ENCODE measurements around the gene SNRNP48. TPM values are rescaled to one million over a fixed set of nuclear protein-coding genes. Genes with fewer than 3 reads are reported as not detected.

The SNRNP48 gene
- total RNA-seq, 1 experiment from 2014 or later: 17.0 TPM

DNA sequence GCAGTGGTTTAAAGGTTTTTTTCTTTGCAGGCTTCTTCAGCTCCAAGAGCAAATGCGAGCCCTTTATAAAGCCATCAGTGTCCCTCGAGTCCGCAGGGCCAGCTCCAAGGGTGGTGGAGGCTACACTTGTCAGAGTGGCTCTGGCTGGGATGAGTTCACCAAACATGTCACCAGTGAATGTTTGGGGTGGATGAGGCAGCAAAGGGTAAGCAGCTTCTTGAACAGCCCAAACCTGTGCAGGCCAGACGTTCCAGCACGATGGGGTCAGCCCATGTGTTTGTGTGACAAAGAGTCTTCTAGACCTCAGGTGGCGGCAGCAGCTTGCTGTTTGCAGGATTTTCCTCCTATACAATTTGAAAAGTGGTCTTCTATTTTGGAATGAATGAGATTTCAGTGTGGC is 30.8 kb upstream of the SNRNP48 start:
- no peak for DNase-seq (ENCODE audit: low spot score)

DNA sequence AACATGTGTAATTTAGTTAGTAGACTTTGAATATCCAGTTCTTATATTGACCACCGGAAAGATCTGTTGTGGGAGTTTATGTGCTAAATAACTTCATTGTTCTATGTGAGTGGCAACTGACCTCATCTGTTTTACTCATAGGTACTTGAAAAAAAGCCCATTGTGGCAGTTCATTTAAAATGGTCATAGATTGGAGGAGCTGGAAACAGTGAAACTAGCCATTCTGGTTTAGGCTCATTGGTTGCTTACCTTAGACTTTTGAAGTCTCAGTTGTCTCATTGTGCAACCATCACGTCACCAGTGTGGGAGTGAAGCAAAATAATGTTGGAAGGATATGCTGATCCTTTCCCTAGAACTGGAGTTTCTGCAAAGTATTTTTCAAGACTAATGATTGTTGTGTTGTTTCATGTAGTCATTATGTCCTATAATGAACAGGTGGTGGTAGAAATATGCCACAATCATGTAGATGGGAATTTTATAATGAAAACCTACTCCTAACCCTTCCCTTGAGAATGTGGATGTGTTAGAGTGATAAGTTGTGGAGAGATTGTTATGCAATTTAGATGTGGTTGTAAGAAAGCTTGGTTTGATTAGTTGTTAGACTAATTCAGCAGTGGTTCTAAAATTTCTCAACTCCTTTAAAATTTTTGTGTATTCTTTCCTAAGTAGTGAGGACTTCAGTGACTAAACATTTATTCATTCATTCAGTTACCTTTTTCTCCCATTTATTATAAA is 30.2 kb upstream of the SNRNP48 start:
- no peak for DNase-seq (ENCODE audit: low spot score)

DNA sequence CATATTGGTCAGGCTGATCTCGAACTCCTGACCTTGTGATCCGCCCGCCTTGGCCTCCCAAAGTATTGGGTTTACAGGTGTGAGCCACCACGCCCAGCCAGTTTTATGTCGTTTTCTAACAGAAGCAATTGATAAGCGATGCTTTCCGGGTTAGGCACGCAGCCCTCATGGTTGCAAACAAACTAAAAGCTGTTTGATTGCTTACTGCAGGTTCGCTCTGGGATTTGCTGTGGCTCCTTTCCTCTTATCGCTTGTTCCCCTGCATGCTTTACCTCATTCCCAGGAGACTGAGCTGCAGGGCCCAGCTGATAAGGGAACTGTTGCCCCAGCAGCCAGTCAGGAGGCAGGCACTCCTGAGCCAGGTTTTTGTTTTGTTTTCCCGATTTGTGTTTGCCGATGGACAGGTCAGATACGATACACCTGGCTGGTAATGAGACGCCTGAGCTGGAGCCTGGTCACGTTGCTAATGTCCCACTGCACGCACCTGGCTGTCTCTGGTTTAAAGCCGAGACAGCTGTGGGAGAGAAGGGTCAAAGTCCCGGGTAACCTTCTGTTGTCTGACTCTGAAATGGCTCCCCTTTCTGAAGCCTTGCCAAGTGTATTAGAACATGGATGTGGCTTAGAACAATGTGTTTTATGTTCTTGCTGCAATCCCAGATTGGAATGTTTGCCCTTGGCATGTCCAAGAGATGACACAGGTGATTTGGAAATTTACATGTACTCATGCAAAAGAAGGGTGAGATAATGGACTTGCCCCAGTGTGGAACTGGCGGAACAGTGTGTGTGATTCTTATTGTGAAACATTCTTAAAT is 28.6 kb upstream of the SNRNP48 start:
- DNase-seq (ENCODE audit: low spot score): no peak

DNA sequence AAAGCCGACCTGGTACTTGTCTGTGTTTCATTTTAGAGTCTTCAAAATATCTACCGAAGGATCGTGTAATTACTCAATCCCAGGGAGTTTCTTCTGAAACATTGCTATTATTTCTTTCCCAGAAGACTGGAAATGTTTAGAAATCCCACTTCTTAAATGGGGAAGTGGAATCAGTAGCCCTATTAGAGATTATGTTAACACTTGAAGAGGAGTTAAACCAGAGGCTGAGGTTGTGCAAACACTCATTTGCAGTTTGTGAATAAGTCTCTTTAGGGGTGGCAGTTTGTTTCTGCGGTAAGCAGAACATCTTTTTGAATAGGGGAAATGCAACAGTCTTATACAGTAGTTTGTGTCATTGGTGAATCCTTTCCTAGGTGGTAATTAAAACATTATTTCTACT is 27.2 kb upstream of the SNRNP48 start:
- DNase-seq (ENCODE audit: low spot score): no peak

DNA sequence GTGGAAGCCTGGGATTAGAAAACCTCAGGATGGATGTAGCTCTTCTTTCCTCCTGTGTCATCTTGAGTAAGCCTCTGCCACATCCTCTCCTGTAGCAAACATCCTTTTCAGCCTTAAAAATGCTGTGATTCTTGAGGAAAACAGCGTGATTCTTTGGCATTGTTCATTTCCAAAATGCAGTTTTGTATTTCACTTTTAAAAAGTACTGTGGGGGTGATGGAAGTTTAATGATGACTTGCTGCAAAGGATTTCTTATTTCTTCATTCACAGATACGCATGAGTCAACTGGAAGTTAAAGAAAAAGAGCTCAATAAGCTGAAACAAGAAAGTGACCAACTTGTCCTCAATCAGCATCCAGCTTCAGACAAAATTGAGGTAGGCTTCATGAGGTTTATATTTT is 23.9 kb upstream of the SNRNP48 start:
- DNase-seq (ENCODE audit: low spot score): no peak

DNA sequence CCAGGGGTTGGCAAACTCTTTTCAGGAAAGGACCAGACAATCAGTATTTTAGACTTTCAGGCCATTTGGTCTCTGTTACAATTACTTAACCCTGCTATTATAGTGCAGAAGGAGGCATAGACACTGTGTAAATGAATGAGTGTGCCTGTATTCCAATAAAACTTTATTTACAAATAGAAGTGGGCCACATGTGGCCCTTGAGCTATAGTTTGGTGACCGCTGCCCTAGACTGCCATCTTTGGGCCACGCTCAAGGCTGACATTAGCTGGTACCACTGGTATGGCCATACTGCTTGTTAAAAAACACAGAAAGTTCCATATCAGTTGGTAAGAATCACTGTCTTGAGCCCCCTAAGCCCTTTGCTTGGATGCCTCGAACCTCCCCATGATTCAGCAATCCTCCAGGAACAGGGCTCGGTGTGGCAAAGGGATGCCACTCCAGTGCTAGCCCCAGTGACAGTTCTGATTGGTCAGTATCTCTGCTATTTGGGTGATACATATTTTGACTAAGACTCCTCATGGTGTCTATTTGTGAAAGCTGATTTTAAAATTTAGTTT is 23.3 kb upstream of the SNRNP48 start:
- DNase-seq (ENCODE audit: low spot score): no peak

DNA sequence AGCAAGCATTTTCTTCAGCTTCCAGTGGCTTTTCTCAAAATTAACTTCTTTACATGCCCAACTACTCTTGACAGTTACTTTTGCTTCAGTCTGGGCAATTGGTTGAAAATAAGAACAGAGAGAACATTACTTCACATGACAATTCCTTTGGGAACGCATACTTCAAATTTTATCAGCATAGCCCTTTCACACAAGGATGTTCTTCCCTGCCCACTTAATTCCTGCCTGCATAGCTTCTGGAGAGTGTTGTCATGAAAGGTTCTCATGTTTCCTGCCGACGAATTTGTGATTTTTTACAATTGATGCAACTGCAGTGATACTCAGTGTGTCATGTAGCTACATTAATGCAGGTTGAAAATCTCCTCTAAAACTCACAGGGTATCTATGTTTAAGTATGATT is 22.0 kb upstream of the SNRNP48 start:
- DNase-seq (ENCODE audit: low spot score): no peak

DNA sequence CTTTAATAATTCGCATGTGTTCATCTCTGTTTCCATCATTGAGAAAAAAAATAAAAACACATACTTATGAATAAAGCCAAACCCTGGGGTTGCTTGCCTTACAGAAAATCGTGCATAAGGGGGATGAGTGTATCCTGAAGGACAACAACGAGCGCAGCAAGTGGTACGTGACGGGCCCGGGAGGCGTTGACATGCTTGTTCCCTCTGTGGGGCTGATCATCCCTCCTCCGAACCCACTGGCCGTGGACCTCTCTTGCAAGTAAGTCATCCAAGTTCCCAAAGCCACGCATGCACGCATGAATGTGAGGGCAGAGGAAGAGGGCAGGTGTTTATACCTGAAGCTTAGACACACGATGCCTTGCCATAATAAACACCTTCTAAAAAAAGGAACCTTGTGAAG is 20.9 kb upstream of the SNRNP48 start:
- DNase-seq (ENCODE audit: low spot score): no peak

DNA sequence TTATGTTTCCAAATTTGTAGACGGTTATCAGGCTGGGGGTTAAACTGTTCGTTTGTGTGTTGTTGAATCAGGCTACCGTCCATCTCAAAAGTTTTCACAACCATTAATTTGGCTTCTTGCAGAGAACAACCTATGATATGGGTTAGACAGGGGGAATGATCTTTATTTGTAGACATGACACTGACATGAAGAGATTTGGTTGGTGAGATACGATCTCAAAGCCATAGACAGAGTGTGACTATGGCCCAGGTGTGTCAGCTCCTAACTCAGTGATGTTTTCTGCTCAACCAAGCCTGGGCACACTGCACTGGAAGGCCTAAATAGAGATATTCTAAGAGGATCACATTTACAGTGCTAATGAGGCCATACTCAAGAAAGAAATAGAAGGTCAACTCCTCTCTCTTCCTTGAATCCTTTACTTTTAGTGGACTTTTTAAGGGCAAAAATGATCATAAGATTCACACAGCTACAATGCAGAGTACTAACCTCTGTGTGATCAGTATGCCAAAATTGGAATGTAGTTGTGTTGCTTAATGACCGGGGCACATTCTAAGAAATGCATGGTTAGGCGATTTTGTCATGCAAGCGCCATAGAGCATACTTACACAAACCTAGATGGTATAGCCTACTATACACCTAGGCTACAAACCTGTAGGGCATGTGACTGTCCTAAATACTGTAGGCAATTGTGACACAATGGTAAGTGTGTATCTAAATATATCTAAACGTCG is 17.6 kb upstream of the SNRNP48 start:
- DNase-seq (ENCODE audit: low spot score): no peak

DNA sequence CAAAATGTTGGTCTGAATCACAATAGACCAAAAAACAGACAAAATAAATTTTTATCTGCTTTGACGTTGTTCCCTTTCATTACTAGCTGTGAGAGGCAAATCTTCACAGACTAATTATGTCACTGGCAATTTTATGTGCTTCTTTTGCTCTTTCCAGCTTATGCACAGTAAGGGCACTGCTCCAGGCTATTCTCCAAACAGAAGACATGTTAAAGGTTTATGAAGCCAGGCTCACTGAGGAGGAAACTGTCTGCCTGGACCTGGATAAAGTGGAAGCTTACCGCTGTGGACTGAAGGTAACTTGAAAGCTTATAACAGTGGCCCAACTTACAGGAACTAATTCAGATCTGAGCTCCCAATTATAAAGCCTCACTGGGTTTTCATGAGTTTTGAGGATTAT is 15.5 kb upstream of the SNRNP48 start:
- no peak for DNase-seq (ENCODE audit: low spot score)

DNA sequence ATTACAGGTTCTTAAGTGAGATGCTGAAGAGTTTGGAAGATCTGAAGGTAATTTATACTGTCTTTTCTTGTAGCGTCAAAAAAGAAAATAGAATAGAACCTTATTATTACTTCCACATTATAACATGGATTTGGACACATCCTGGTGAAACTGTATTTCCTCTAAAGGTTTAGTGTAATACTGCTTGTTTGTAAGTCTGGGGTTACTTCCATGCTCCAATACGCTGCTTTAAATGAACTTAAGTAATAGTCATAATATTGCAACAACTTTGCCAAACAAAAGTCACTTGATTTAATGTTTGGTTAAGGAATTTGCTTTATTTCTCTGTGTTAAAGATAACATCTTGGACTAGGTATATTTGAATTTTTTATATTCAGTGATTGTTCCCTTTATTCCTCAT is 11.5 kb upstream of the SNRNP48 start:
- DNase-seq (ENCODE audit: low spot score): no peak

DNA sequence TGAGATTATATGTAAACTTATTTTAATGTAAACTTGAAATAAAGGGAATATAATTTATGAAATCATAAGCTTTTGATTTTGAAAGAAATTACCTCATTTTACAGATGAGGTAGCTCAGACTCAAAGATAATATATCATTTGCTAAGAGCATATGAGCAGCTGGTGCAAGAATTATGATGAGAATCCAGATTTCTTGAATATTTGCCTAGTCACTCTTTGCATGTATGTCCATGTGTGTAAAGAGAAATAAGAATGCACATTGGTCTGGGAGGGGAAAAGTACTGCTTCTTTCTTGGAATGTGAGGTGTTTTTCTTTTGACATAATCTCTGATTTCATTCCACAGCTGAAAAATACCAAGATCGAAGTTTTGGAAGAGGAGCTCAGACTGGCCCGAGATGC is 11.1 kb upstream of the SNRNP48 start:
- no peak for DNase-seq (ENCODE audit: low spot score)

DNA sequence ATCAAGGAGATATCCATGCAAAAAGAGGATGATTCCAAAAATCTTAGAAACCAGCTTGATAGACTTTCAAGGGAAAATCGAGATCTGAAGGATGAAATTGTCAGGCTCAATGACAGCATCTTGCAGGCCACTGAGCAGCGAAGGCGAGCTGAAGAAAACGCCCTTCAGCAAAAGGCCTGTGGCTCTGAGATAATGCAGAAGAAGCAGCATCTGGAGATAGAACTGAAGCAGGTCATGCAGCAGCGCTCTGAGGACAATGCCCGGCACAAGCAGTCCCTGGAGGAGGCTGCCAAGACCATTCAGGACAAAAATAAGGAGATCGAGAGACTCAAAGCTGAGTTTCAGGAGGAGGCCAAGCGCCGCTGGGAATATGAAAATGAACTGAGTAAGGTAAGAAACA is 10.1 kb upstream of the SNRNP48 start:
- DNase-seq (ENCODE audit: low spot score): no peak

DNA sequence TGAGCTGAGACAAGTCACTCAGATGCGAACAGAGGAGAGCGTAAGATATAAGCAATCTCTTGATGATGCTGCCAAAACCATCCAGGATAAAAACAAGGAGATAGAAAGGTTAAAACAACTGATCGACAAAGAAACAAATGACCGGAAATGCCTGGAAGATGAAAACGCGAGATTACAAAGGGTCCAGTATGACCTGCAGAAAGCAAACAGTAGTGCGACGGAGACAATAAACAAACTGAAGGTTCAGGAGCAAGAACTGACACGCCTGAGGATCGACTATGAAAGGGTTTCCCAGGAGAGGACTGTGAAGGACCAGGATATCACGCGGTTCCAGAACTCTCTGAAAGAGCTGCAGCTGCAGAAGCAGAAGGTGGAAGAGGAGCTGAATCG is 9.5 kb upstream of the SNRNP48 start:
- no peak for DNase-seq (ENCODE audit: low spot score)

DNA sequence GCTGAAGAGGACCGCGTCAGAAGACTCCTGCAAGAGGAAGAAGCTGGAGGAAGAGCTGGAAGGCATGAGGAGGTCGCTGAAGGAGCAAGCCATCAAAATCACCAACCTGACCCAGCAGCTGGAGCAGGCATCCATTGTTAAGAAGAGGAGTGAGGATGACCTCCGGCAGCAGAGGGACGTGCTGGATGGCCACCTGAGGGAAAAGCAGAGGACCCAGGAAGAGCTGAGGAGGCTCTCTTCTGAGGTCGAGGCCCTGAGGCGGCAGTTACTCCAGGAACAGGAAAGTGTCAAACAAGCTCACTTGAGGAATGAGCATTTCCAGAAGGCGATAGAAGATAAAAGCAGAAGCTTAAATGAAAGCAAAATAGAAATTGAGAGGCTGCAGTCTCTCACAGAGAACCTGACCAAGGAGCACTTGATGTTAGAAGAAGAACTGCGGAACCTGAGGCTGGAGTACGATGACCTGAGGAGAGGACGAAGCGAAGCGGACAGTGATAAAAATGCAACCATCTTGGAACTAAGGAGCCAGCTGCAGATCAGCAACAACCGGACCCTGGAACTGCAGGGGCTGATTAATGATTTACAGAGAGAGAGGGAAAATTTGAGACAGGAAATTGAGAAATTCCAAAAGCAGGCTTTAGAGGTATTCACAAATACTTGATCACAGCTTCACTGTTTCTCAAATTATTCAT is 8.9 kb upstream of the SNRNP48 start:
- no peak for DNase-seq (ENCODE audit: low spot score)

DNA sequence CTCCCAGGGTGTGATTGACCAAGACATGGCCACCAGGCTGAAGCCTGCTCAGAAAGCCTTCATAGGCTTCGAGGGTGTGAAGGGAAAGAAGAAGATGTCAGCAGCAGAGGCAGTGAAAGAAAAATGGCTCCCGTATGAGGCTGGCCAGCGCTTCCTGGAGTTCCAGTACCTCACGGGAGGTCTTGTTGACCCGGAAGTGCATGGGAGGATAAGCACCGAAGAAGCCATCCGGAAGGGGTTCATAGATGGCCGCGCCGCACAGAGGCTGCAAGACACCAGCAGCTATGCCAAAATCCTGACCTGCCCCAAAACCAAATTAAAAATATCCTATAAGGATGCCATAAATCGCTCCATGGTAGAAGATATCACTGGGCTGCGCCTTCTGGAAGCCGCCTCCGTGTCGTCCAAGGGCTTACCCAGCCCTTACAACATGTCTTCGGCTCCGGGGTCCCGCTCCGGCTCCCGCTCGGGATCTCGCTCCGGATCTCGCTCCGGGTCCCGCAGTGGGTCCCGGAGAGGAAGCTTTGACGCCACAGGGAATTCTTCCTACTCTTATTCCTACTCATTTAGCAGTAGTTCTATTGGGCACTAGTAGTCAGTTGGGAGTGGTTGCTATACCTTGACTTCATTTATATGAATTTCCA is 4.6 kb upstream of the SNRNP48 start:
- DNase-seq (ENCODE audit: low spot score): no peak

DNA sequence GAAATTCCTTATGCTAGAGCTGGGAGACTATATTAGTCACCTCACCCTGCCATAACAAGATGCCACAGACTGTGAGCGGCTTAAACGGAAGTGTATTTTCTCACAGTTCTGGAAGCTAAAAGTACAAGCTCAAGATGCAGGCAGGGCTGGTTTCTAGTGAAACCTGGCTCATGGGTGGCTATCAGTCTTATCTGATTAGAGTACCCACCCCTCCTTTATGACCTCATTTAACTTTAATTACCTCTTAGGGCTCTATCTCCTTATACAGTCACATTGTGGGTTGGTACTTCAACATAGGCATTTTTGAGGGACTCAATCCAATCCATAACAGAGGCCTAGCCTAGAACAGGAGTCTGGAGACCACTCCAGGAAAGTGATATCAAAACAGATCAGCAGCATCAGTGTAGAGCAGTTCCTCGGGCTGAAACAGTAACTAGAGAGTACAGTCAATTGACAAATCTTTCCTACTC is 2.3 kb upstream of the SNRNP48 start:
- peak; percentile 45 for DNase-seq (ENCODE audit: low spot score)

DNA sequence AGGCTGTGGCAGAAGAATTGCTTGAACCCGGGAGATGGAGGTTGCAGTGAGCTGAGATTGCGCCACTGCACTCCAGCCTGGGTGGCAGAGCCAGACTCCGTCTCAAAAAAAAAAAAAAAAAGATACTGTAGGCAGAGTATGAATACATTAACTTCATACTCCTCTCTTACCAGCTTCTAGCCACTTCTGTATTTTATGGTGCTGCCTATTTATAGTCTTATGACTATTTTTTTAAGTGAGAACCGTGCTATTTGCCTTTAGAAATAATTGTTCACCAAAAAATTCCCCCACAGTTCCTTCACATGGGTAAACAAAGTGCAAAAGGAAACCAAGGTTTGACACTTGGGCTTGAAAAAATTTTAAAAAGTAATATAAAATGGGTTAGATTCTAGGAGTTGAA is 1.5 kb upstream of the SNRNP48 start:
- DNase-seq (ENCODE audit: low spot score): no peak

DNA sequence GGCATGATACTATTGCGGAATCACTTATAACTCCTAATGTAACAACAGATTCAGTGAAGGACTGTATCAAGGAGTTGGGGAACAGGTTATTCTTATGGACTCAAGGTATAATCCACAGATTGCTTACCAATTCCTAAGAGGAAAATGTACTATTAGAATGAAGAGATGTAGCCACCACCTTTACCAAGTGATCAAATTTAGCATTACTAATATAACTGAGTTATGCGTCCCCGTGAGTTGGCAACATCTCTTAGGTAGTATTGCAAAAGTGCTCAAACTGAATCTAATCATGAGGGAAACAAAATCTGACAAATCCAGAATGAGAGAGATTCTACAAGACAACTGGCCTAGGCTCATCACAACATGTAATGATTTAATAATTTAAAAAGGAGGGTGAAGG is 777 bp upstream of the SNRNP48 start:
- DNase-seq (ENCODE audit: low spot score): no peak

DNA sequence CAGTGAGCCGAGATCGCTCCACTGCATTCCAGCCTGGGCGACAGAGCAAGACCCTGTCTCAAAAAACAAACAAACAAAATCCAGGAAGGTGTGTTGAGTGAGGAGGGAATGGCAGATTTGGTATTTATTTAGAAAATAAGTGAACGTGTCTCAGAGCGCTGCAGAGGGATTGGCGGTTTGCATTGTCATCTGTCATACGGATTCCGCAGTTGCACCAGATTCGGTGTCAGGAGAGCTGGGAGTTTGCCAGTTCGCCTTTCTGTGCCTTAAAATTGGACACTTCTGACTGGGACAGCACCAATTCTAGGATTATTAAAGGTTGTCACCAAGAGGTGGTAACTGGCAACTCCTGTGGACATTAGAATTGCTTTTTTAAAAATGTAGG is 912 bp downstream of the SNRNP48 start:
- no peak for DNase-seq (ENCODE audit: low spot score)

DNA sequence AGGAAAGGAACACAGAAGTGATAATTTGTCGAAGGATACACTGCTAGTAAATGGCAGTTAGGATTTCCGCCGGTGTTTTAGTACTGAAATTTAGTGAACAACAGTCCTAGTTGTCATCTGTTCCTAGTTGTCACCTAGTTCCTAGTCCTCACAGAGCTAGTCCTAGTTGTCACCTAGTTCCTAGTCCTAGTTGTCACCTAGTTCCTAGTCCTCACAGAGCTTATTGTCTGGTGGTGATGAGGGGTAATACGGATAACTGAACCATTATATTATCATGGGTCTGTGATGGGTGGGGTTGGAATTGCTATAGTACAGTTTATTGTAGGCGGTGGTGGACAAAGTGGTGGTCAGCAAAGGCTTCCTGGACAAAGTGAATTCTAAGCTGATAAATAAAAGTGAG is 1.8 kb downstream of the SNRNP48 start:
- no peak for DNase-seq (ENCODE audit: low spot score)
